NCI-H226 (cell line): Measurements from ENCODE around the gene LHFPL4.
"Not testable (repeated sequence)": the region's sequence is repeated elsewhere in the genome, so short reads cannot be mapped to it uniquely, and the experiment has no call there.

ENCODE experiments used
- DNase-seq: peaks from one replicate; pipeline ENCODE4 v3.0.0-alpha.2; 2015

The LHFPL4 gene

GRCh38 chr3:9553021-9553947 lies at the start of gene LHFPL4:
Gene LHFPL4, minus strand, starts transcription at chr3:9553822. Its CDS starts 1,143 bp downstream, at chr3:9552679.
- no peak for DNase-seq

GRCh38 chr3:9602620-9603019 lies 49.0 kb upstream of the LHFPL4 start:
- no peak for DNase-seq

DNA sequence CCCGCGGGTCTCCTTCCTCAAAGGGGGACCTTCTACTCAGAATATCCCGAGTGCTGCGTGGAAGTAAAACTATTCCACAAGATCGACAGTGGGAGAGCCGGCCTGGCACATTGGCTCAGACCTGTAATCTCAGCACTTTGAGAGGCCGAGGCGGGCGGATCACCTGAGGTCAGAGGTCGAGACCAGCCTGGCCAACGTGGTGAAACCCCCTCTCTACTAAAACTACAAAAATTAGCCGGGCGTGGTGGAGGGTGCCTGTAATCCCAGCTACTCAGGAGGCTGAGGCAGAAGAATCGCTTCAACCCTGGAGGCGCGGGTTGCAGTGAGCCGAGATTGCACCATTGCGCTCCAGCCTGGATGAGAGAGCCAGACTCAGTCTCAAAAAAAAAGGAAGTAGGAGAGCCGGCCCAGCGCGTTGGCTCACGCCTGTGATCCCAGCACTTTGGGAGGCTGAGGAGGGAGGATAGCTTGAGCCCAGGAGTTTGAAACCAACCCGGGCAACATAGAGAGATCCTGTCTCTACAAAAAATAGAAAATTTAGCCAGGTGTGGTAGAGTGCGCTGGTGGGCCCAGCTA lies 47.5 kb upstream of the LHFPL4 start:
- not testable (repeated sequence) for DNase-seq

DNA sequence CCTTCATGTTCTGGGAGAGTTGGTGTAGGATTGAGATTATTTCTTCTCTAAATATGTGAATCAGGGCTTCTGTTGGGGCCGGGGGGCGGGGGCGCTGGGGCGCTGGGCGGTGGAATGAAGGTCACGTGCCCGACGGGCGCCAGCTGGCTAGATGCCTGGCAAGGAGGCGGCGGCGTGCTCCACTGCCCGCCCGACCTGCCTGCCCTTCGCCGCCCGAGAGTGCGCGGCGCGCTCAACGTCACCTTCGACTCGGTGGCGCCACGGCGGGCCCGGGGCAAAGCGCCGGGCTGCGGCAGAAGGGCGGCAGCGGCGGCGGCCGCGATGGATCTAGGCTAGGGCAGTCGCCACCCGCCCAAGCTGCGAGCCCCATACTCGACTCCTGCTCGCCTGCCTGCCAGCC lies 47.0 kb upstream of the LHFPL4 start:
- DNase-seq, result no peak

DNA sequence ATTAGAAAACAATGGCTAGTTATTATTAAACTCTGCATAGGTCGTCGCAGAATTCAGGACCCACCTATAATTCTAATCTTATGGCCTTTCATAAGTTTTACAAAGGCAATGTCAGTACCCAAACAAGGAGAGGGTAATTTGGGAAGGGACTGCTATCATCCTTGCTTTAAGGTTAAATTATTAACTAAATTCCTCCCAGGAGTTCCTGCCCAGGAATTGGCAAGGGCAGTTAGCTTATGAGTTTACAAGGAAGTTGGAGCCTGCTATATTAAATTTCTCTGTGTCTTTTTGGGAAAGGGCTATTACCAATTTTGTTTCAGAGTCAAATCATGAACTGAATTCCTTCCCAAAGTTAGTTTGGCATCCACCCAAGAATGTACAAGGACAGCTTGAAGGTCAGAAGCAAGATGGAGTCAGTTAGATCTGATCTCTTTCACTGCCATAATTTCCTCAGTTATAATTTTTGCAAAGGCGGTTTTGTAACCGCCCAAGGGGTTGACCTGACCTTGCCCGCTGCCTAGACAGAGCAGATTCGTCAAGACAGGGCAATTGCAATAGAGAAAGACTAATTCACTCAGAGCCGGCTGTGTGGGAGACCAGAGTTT lies 45.3 kb upstream of the LHFPL4 start:
- DNase-seq, result no peak

GRCh38 chr3:9595877-9596276 lies 42.3 kb upstream of the LHFPL4 start:
- no peak for DNase-seq

- not testable (repeated sequence) for DNase-seq
These were observed 38.2 kb upstream of the LHFPL4 start for GRCh38 chr3:9591781-9592180.

DNA sequence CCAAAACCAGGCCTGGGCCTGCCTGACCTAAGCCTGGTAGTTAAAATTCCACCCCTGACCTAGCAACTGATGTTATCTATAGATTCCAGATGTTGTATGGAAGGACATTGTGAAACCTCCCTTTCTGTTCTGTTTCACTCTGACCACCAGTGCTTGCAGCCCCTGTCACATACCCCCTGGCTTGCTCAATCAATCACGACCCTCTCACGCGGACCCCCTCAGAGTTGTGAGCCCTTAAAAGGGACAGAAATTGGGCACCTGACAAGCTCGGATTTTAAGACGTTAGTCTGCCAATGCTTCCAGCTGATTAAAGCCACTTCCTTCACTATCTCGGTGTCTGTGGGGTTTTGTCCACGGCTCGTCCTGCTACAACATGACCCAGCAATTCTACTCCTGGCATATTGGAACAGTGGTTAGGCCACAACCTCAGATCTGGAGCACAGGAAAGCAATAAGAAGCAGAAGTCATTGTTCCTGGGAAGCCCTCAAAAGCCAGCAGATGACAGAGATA lies 36.7 kb upstream of the LHFPL4 start:
- no peak for DNase-seq

- DNase-seq, result no peak
These were observed 30.2 kb upstream of the LHFPL4 start for GRCh38 chr3:9583792-9584191.

DNA sequence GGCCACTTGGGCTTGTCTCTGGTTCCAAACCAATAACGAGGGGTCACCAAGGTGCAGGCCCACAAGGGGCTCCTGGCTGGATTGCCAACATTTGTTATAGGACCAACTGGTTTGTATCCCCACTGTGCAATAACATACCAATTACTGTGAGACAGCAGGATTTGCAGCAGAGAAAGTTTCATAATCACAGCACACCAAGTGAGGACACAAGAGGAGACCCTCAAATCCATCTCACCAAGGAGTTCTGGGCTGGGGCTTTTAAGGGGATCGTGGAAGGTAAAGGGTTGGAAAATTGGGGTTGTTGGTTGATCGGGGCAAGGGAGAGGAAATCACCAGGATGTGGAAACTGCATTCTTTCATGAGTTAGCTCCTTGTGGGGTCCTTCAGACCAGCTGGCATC lies 29.7 kb upstream of the LHFPL4 start:
- DNase-seq, result no peak

- no peak for DNase-seq
These were observed 28.7 kb upstream of the LHFPL4 start for GRCh38 chr3:9582332-9582731.

GRCh38 chr3:9581742-9582141 lies 28.1 kb upstream of the LHFPL4 start:
- DNase-seq, result no peak

- DNase-seq, result no peak
These were observed 15.4 kb upstream of the LHFPL4 start for GRCh38 chr3:9569054-9569453.

DNA sequence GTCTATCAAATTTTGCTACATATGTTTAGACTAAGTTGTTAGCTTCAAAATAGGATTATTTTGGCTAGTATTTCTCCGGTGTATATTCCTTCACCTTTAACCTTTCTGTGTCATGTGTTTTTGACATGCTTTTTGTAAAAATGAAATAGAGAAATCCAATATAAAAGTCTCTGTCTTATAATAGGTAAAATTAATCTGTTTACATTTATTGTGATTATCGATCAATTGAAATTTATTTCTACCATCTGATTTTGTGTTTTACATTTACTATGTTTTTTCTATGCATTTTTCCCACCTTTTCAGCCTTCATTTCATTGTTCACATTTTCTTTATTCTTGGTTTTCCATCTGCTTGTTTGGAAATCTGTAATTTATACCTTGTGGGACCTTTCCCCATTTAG lies 11.7 kb upstream of the LHFPL4 start:
- no peak for DNase-seq

DNA sequence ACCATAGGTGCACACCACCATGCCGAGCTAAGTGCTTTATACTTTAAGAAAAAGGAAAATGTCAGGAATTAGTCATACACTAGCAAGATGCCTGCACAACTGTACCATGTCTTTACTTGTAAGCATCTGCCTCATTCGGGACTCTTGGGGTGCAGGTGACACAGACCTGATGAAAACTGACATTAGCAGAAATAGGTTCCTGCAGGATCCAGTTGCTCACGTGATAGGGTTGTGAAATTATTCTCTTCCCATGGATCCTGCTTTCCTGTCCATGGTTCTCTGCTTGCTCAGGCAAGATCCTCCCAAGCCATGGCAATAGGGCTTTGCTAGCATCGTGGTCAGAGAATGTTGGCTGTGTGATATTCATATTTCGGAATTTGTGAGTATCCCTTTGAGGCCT lies 10.2 kb upstream of the LHFPL4 start:
- no peak for DNase-seq

- not testable (repeated sequence) for DNase-seq
These were observed 6.4 kb upstream of the LHFPL4 start for GRCh38 chr3:9560056-9560455.

DNA sequence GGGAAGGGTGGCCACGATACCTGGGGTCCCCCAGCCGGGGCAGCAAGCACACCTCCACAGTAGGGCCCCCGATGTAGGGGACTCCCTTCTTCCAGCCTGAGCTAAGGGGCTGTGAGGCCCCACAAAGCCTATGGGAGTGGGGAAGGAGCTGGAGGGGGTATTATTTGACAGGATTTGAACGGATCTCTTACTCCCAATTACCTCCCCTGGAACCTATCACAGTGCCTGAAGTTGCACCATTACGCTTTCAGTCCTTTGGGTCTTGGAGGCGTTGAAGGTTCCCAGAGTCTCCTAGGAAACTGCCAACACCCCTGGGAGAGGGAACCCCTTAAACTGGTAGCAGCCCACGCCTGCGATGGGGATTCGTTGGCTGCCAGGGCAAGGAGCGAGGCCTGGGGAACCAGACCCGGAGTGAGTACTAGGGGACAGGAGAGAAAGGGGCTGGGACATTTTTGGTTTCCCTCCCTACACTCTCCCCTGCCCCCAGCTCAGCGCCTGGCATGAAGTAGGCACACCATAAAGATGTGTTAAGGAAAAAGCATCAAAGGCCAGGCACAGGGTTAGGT lies 409 bp upstream of the LHFPL4 start:
- DNase-seq, result no peak

DNA sequence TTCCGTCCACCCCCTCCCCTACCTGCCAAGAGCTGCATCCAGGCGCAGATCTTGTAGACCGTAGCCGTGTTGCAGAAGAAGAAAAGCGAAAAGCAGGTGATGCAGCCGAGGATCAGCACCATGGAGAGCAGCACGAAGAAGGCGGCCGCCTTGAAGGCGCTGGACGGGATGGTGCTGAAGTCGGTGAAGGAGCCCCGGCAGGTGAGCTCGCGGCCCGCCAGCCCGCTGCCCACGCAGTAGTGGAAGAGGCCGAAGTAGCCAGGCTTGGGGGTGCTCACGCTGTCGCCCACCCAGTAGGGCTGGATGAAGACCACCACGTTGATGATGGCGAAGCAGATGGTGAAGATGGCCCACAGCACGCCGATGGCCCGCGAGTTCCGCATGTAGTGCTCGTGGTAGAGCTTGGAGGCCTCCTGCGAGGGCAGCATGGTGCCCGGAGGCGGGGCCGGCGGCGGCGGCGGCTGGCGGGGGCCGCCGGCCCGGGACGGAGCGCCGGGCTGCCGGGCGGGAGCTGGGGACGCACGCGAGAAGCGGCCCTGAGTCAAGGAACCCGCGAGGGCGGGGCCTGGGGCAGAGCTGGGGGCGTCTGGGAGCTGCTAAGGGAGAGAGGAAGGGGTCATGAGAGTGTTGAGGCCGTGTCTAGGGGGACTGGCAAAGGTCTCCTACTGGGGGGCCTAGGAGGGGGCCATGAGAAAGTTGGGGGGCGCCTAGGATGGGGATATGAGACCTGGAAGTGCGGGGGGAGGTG lies 1.2 kb downstream of the LHFPL4 start:
- no peak for DNase-seq

DNA sequence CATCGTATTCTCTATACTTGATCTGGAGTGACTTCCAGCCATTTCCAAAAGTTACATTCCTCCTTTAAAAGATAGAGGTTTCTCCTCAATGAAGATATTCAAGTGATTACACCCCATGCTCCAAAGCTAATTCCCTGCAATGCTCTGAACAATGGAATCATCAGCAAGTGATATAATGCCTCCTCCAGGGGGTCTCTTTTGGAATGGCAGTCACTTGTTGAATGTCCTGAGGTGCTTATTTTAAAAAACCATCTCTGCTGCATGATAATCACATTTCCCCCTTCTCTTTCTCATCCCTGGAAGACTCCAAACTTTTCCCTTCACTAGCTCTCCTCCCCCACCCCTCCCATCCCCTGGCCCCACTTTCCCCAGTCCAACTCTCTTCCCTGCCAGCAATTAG lies 2.6 kb downstream of the LHFPL4 start:
- no peak for DNase-seq

DNA sequence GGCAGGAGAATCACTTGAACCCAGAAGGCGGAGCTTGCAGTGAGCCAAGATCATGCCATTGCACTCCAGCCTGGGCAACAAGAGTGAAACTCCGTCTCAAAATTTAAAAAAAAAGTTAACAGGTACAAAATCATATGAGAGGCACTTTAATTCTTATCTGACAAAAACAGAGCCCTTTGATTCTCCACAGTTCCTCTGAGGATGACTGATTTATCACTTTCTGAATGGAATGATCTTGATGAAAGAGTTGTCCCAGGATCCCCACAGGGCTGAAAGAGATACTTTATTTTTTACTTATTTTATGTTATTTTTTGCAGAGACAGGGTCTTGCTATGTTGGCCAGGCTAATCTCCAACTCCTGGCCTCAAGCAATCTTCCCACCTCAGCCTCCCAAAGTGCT lies 4.0 kb downstream of the LHFPL4 start:
- DNase-seq, result no peak

GRCh38 chr3:9548991-9549390 lies 4.6 kb downstream of the LHFPL4 start:
- DNase-seq, result no peak

- DNase-seq, result no peak
These were observed 11.4 kb downstream of the LHFPL4 start for GRCh38 chr3:9542182-9542581.

- DNase-seq, result no peak
These were observed 17.4 kb downstream of the LHFPL4 start for GRCh38 chr3:9536212-9536611.
